GM18498 (cell line): ENCODE results near the gene FTO.

Experiments used
- ATAC-seq: cut with Tn5 transposase; IDR thresholded peaks from one replicate; pipeline ENCODE4 v1.9.1; 2021; ENCODE audit warnings: mild to moderate bottlenecking, moderate library complexity; ENCODE audit not compliant: unreplicated experiment

The FTO gene

GRCh38 chr16:53894686-53895085 is 190.7 kb downstream of the FTO start:
- ATAC-seq, result no peak

DNA sequence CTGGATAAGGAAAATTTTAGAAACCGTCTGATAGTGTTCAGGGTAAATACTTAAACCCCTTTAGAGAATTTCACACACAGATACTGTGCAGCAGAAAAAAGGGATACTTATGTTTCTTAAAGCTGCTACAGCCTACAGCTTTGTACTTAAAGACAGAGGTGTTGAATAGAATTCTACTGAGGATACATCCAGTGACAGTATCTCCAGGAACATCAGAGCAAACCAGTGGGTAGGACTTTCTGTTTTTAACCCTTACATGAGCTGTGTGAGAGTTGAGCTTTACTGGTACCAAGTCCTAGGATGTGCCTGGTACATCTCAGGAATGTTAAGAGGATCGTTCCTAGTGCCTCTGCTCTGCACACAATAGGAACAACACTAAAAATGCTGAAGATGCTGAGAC is 191.5 kb downstream of the FTO start:
- ATAC-seq, result no peak

GRCh38 chr16:53895851-53896250 is 191.9 kb downstream of the FTO start:
- ATAC-seq, result no peak

DNA sequence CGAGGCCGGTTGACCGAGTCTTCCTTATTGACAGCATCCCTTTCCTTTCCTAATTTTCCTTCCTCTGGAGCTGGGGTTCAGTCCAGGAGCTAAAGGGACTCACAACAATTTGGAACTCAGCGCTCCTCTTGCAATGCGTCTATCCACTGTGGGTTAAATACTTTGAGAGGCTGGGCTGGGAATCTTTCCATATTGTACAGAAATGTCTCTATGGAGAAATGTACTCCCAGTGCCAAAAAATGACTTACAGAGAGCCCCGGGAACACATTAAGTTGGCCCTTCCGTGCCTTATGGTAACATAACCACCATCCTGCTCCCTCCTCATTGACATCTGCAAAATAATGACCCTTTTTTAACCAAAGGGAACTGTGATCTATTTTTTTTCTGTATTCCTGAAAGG is 192.8 kb downstream of the FTO start:
- ATAC-seq, result no peak

DNA sequence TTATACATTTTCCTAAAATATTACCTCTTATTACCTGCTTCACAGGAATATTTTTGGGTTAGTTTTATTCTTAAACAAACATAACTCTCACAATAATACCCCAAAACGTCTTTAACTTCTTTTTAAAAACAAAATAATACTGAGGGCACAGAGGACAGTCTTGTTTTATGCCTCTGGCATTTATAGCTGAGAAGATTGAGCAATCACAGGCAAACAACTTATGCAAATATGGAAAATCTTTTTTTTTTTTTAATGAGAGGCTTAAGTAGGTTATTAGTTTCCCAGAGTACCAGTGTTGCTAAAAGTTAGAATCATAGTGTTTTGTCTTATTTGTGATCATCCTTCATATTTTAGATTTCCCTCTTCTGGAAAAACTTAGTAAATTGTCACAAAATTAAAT is 195.0 kb downstream of the FTO start:
- ATAC-seq, result no peak

DNA sequence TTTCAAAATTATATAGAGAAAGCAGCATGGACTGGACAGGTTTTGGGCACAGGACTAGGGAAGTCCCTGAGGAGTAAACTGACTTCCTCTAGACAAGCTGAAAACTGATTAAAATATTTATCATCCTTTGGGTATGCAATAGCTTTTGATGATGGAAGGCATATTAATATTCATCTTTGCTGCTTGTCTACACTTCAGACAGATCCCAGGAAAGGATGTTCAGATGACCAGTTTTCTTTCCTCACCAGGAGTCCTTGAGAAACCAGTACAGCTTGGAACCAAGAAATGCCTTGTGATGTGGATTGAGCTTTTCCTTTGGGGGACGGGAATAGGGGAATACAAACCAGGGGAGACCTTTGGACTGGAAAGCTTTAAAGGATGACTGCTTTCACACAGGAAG is 195.5 kb downstream of the FTO start:
- no peak for ATAC-seq

GRCh38 chr16:53900667-53901066 is 196.7 kb downstream of the FTO start:
- ATAC-seq, result no peak

DNA sequence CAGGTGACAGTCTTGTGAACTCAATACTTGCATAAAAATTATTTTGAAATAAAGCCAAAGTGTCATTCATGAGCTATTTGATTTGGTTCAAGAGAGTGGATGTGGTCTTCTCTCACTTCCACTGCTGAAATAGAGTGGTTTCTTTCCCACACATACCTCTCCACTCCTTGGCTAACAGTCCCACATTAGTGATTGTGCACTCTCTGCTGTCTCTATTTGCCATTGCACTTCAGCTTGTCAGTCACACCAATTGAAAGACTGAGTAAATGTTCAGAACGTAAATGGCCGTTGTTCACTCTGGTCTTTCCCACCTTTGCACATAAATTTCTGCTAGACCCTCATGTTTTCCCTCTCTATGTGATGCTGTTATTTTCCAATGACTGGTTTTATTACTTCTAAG is 197.5 kb downstream of the FTO start:
- no peak for ATAC-seq

GRCh38 chr16:53904533-53904932 is 200.6 kb downstream of the FTO start:
- ATAC-seq, result no peak

- no peak for ATAC-seq
Observed at GRCh38 chr16:53905028-53905427, 201.1 kb downstream of the FTO start.

DNA sequence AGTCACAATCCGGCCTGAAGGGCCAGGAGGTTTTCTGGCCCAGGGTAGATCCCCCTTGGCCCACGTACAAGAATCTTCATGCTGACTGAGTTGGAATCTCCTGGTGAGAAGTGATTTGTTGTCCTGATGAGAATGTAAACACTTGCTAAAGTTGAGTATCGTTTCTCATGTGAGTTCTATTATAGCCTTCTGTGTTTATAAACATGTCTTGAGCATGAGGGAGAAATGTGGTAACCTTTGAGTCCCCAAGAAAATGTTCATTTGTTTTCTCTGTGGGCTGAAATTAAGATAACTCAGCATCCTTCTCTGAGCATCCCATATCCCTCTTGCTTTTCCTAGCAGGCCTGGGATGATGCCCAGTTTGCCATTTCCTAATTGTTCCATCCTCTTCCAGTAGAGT is 204.8 kb downstream of the FTO start:
- ATAC-seq, result no peak

DNA sequence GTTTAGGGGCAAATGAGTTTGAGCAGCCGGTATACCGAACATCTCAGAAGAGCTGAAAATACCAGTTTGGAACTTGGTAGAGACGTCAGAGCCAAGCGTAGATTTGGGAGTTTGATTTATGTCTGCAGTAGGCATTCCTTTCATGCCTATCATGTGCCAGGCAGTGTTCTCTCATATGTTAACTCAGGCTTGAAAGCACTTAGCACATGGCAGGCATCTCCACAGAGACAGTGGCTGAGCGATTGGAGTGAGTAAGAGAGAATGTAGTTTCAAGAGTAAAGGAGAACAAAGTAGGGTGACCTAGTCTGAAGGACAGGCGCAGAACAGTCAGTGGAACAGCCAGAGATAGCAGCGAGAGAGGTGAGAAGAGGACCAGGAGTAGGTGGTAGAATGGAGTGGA is 207.0 kb downstream of the FTO start:
- ATAC-seq, result no peak

- no peak for ATAC-seq
Observed at GRCh38 chr16:53911513-53911912, 207.6 kb downstream of the FTO start.

- peak; percentile 65 for ATAC-seq
Observed at GRCh38 chr16:53912155-53912554, 208.2 kb downstream of the FTO start.

DNA sequence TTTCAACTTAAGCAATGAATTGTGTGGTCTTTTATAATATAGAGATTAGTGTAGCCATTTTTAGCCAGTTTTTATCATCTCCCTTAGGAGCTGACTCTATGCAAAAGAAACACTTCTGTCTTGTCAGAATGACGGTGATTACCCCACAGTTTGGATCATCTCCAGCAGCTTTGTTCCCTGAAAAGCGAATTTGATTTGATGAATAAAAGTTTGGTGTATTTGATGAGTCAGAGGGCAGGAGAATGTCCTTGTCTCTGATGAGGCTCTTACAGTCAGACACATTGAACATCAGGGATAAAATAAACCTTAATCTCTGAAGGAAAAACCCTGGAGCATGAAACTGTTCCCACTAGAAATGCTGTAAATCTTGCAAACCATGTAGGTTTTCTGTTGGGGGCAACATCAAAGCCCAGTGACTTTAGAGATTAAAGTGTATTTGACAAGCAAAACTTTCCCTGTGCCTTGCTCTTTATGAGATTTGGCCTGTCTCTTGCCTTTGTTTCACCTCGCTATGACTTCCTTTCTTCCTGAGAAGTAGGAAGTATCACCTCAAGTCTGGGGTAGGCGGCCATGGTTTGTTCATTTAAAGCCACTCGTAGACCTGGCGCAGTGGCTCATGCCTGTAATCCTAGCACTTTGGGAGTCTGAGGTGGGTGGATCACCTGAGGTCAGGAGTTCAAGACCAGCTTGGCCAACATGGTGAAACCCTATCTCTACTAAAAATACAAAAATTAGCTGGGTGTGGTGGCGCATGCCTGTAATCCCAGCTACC is 209.3 kb downstream of the FTO start:
- ATAC-seq, result no peak

DNA sequence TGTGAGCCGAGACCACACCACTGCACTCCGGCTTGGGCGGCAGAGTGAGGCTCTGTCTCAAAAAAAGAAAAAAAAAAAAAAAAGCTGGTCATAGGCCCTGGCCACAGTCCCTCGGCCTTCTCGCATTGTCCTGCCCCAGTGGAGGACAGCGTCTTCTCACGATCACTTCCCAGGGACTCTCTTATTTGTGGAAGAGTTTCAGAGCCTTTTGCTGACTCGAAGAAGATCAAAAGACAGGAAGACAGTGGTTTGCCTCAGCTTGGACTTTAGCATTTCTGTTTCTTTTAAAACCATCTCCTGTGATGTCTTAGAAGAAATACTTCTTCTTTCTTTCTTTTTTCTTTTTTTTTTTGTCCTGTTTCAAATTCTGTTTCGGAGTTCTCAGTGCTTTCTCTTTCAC is 210.0 kb downstream of the FTO start:
- ATAC-seq, result no peak

- ATAC-seq, result no peak
Observed at GRCh38 chr16:53914736-53915135, 210.8 kb downstream of the FTO start.

DNA sequence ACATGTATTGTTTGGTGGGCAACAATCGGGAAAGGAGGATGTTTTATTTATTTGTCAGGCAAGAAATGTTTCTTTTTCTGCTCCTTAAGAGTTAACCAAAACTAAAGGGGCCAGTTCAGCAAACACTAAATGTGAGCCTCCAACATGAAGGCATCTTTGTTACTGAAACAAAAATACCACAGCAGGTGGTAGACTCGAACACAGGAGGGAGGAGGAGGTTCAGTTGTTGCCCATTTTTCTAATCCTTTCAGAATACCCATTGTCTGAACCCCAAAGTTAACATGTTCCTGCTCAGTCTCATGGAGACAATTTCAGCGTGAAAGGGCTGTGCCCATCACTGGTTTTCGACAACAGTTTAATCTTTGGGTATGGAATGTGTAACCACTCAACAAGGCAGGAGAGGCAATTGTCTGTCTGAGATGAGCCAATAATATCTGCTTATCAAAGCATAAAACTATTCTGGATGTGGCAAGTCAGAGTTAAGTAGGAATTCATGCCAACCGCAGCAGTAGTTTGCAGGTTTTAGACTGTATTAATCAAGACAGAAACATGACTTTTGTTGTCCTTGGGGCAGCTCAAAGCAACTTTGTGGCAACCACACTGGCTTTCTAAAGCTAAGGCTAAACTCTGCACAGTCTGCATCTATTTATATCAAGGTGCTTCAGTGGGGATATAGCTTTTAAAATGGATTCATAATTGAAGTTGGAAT is 211.7 kb downstream of the FTO start:
- ATAC-seq, result no peak

DNA sequence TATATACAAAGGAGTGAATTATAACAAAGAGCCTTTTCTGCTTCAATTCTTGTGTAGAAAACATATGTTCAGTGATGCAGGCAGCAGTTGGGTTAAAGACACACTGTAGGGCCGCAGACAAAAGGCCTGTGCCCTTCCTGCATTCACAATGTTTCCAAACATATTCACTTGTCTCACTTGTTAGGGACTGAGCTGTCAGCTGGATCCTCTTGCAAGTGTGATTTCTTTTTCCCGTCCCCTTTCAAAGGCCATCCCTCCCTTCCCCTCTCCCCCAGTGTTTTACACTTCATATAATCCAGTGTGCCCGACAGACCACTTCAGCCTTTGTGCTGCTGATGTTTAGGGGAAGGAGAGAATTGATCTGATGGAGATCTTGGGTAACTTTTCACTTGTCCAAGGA is 217.0 kb downstream of the FTO start:
- no peak for ATAC-seq

GRCh38 chr16:53922067-53922806 is 218.3 kb downstream of the FTO start:
- ATAC-seq, result no peak

GRCh38 chr16:53922807-53923571 is 219.0 kb downstream of the FTO start:
- no peak for ATAC-seq
